ENCODE data around the gene CARNS1. TPM values are rescaled to one million over a fixed set of nuclear protein-coding genes. Genes with fewer than 3 reads are reported as not detected.
"Not testable (repeated sequence)": the region's sequence is repeated elsewhere in the genome, so short reads cannot be mapped to it uniquely, and the experiment has no call there.

Gene CARNS1
- total RNA-seq, 6 experiments from 2014 or later: 0.05 to 0.14 (median 0.06) TPM; not detected in 1

GRCh38 chr11:67400251-67400941 lies 15.1 kb upstream of the CARNS1 start:
- Mint-ChIP-seq H3K27ac (peak overlapping the region; percentile 59; the same call in 1 of the 2 replicates), H3K4me1 (ENCODE audit: low read depth) (peaks cover 9% of the 10 kb centered on the region), H3K36me3 (ENCODE audit: low read depth) (peaks cover 7% of the 10 kb centered on the region; the same call in 1 of the 2 replicates), H3K27me3 (ENCODE audit: insufficient read depth) (no peaks in the 10 kb centered on the region), H3K4me3 (peak overlapping the region; percentile 87), H3K9me3 (no peaks in the 10 kb centered on the region)
- DNase-seq: no peak
- TF ChIP-seq CTCF (IDR thresholded peaks at IDR 0.05): no peak

GRCh38 chr11:67400942-67401494 lies 14.5 kb upstream of the CARNS1 start:
- no peak overlapping the region; the same call in 1 of the 2 replicates for H3K27ac Mint-ChIP-seq

GRCh38 chr11:67401495-67402191 lies 13.8 kb upstream of the CARNS1 start, which contains the start of gene PPP1CA:
Gene PPP1CA, minus strand, starts transcription at chr11:67401858. Its CDS starts 76 bp downstream, at chr11:67401782.
- DNase-seq: peak; percentile 79
- TF ChIP-seq CTCF (IDR thresholded peaks at IDR 0.05): peak; percentile 76
- Mint-ChIP-seq H3K27ac (peak within 1 kb of the TSS; percentile 74), H3K4me3 (peak within 1 kb of the TSS; percentile 87), H3K4me1 (ENCODE audit: low read depth) (peaks cover 9% of the 10 kb centered on the region), H3K36me3 (ENCODE audit: low read depth) (peaks cover 7% of the 10 kb centered on the region; the same call in 1 of the 2 replicates), H3K9me3 (no peaks in the 10 kb centered on the region), H3K27me3 (ENCODE audit: insufficient read depth) (no peaks in the 10 kb centered on the region)

More at GRCh38 chr11:67400942-67401494, 14.5 kb upstream of the CARNS1 start:
- TF ChIP-seq CTCF (IDR thresholded peaks at IDR 0.05): no peak; the same call in 1 of the 2 replicates
- Mint-ChIP-seq H3K9me3 (no peaks in the 10 kb centered on the region), H3K27me3 (ENCODE audit: insufficient read depth) (no peaks in the 10 kb centered on the region), H3K36me3 (ENCODE audit: low read depth) (peaks cover 7% of the 10 kb centered on the region; the same call in 1 of the 2 replicates), H3K4me1 (ENCODE audit: low read depth) (peaks cover 9% of the 10 kb centered on the region), H3K4me3 (peak overlapping the region; percentile 87)
- DNase-seq: no peak

GRCh38 chr11:67402192-67402839 lies 13.2 kb upstream of the CARNS1 start:
- not testable (repeated sequence) for H3K4me1 Mint-ChIP-seq (ENCODE audit: low read depth); H3K27me3 Mint-ChIP-seq (ENCODE audit: insufficient read depth); H3K9me3 Mint-ChIP-seq; DNase-seq; H3K36me3 Mint-ChIP-seq (ENCODE audit: low read depth)
- Mint-ChIP-seq H3K27ac (peak overlapping the region; percentile 74), H3K4me3 (peak overlapping the region; percentile 66)

GRCh38 chr11:67403085-67403484 lies 12.4 kb upstream of the CARNS1 start:
- not testable (repeated sequence) for H3K27ac Mint-ChIP-seq; H3K9me3 Mint-ChIP-seq; H3K36me3 Mint-ChIP-seq (ENCODE audit: low read depth)

GRCh38 chr11:67404515-67405195 lies 10.8 kb upstream of the CARNS1 start:
- peaks cover 7% of the 10 kb centered on the region; the same call in 1 of the 2 replicates for H3K36me3 Mint-ChIP-seq (ENCODE audit: low read depth)
- H3K27ac Mint-ChIP-seq: no peak overlapping the region
- peaks cover 9% of the 10 kb centered on the region for H3K27me3 Mint-ChIP-seq (ENCODE audit: insufficient read depth)
- H3K9me3 Mint-ChIP-seq: no peaks in the 10 kb centered on the region
- DNase-seq: no peak
- H3K4me1 Mint-ChIP-seq (ENCODE audit: low read depth): peaks cover 9% of the 10 kb centered on the region
- no peak for TF ChIP-seq CTCF (IDR thresholded peaks at IDR 0.05)
- H3K4me3 Mint-ChIP-seq: no peak overlapping the region

More at GRCh38 chr11:67403085-67403484, 12.4 kb upstream of the CARNS1 start:
- H3K4me3 Mint-ChIP-seq; H3K27me3 Mint-ChIP-seq (ENCODE audit: insufficient read depth); DNase-seq; H3K4me1 Mint-ChIP-seq (ENCODE audit: low read depth): not testable (repeated sequence)
